Parathyroid adenoma (tissue), 2 donors: ENCODE results near the gene KLHL4.
"Not testable (repeated sequence)": the region's sequence is repeated elsewhere in the genome, so short reads cannot be mapped to it uniquely, and the experiment has no call there.

Experiments used
- H2AFZ ChIP-seq: fragments of 300-600 bp; sonication (generic); one replicate; pipeline ENCODE4 v1.7.0; 2017; ENCODE audit warnings: antibody characterized with exemption, mild to moderate bottlenecking
- H3K27ac ChIP-seq: fragments of 300-600 bp; sonication (generic); one replicate; pipeline ENCODE4 v1.7.0; 2017
- H3K27me3 ChIP-seq: fragments of 300-600 bp; sonication (generic); one replicate; pipeline ENCODE4 v1.7.0; 2017; ENCODE audit warnings: low read length; ENCODE audit not compliant: control insufficient read depth, insufficient read depth
- H3K36me3 ChIP-seq: fragments of 300-600 bp; sonication (generic); one replicate; pipeline ENCODE4 v1.7.0; 2017; ENCODE audit warnings: low read length; ENCODE audit not compliant: control insufficient read depth, insufficient read depth
- H3K4me1 ChIP-seq: fragments of 300-600 bp; sonication (generic); one replicate; pipeline ENCODE4 v1.7.0; 2017; ENCODE audit warnings: control low read depth
- H3K4me2 ChIP-seq: fragments of 300-600 bp; sonication (generic); one replicate; pipeline ENCODE4 v1.7.0; 2017; ENCODE audit warnings: low read length
- H3K4me3 ChIP-seq: fragments of 300-600 bp; sonication (generic); one replicate; pipeline ENCODE4 v1.7.0; 2017; ENCODE audit warnings: low read depth, low read length
- H3K79me2 ChIP-seq: fragments of 300-600 bp; sonication (generic); one replicate; pipeline ENCODE4 v1.7.0; 2017; ENCODE audit warnings: control low read depth
- H3K9ac ChIP-seq: fragments of 300-600 bp; sonication (generic); one replicate; pipeline ENCODE4 v1.7.0; 2017; ENCODE audit warnings: mild to moderate bottlenecking
- H3K9me3 ChIP-seq: fragments of 300-600 bp; sonication (generic); one replicate; pipeline ENCODE4 v1.7.0; 2017; ENCODE audit warnings: low read length; ENCODE audit not compliant: control insufficient read depth
- CTCF ChIP-seq: fragments of 300-600 bp; sonication (generic); IDR thresholded peaks from one replicate; pipeline ENCODE4 v1.7.0; 2017; ENCODE audit warnings: antibody characterized with exemption, mild to moderate bottlenecking
- donor health status: primary hyperparathyroidism.

KLHL4 gene

GRCh38 chrX:87664381-87664780, 146.8 kb downstream of the KLHL4 start:
- no peaks in the 10 kb centered on the region for H3K27me3 ChIP-seq
- no peak for TF ChIP-seq CTCF
- no peaks in the 10 kb centered on the region for H3K79me2 ChIP-seq

GRCh38 chrX:87679849-87680248, 162.2 kb downstream of the KLHL4 start:
- TF ChIP-seq CTCF, result no peak
- Histone ChIP-seq H3K4me3 (no peak overlapping the region), H2AFZ (no peak overlapping the region), H3K4me2 (no peak overlapping the region), H3K9ac (no peak overlapping the region), H3K27me3 (no peaks in the 10 kb centered on the region), H3K9me3 (no peaks in the 10 kb centered on the region), H3K36me3 (no peaks in the 10 kb centered on the region), H3K4me1 (no peaks in the 10 kb centered on the region), H3K79me2 (no peaks in the 10 kb centered on the region), H3K27ac (no peak overlapping the region)

More at GRCh38 chrX:87664381-87664780, 146.8 kb downstream of the KLHL4 start:
- Histone ChIP-seq H3K4me2 (no peak overlapping the region), H3K9me3 (no peaks in the 10 kb centered on the region), H3K4me3 (no peak overlapping the region), H3K36me3 (no peaks in the 10 kb centered on the region), H3K27ac (no peak overlapping the region), H2AFZ (no peak overlapping the region), H3K4me1 (no peaks in the 10 kb centered on the region), H3K9ac (no peak overlapping the region)

GRCh38 chrX:87687703-87688102, 170.1 kb downstream of the KLHL4 start:
- no peaks in the 10 kb centered on the region for H3K79me2 ChIP-seq
- no peak overlapping the region for H3K4me3 ChIP-seq
- no peak overlapping the region for H2AFZ ChIP-seq
- H3K4me2 ChIP-seq, result no peak overlapping the region
- H3K9ac ChIP-seq, result no peak overlapping the region
- H3K4me1 ChIP-seq, result no peaks in the 10 kb centered on the region
- no peaks in the 10 kb centered on the region for H3K27me3 ChIP-seq
- H3K27ac ChIP-seq, result no peak overlapping the region
- no peaks in the 10 kb centered on the region for H3K36me3 ChIP-seq
- no peaks in the 10 kb centered on the region for H3K9me3 ChIP-seq
- no peak for TF ChIP-seq CTCF

- not testable (repeated sequence) for H3K27ac ChIP-seq, H3K36me3 ChIP-seq, H3K79me2 ChIP-seq, H2AFZ ChIP-seq, H3K9ac ChIP-seq, H3K27me3 ChIP-seq, H3K9me3 ChIP-seq, H3K4me2 ChIP-seq, H3K4me1 ChIP-seq, H3K4me3 ChIP-seq
Observed at GRCh38 chrX:87688113-87688748, 170.6 kb downstream of the KLHL4 start.

GRCh38 chrX:87689218-87689617, 171.6 kb downstream of the KLHL4 start:
- H3K36me3 ChIP-seq, H3K4me1 ChIP-seq, H3K9me3 ChIP-seq, H3K9ac ChIP-seq, H3K27me3 ChIP-seq, H3K79me2 ChIP-seq, H3K27ac ChIP-seq, H2AFZ ChIP-seq, H3K4me2 ChIP-seq, H3K4me3 ChIP-seq: not testable (repeated sequence)

- TF ChIP-seq CTCF, result no peak
- Histone ChIP-seq H3K9ac (no peak overlapping the region), H3K79me2 (no peaks in the 10 kb centered on the region), H3K4me1 (no peaks in the 10 kb centered on the region), H3K4me2 (no peak overlapping the region), H3K27me3 (no peaks in the 10 kb centered on the region), H3K36me3 (no peaks in the 10 kb centered on the region), H2AFZ (no peak overlapping the region), H3K9me3 (no peaks in the 10 kb centered on the region), H3K4me3 (no peak overlapping the region), H3K27ac (no peak overlapping the region)
Observed at GRCh38 chrX:87693204-87693603, 175.6 kb downstream of the KLHL4 start.
